Esophagus muscularis mucosa (tissue), 4 donors: ENCODE results near the gene SLC35F5.

Source experiments
- CTCF ChIP-seq, 3 experiments: fragments of 200-600 bp in 2 of 3; fragments of 450-650 bp in 1 of 3; sonication (generic) in 2 of 3; IDR thresholded peaks; one replicate each; pipeline ENCODE4 v1.5.1; 2017 to 2019; ENCODE audit warnings: antibody characterized with exemption in 3 of 3, mild to moderate bottlenecking in 2 of 3, moderate library complexity in 1 of 3
- EP300 ChIP-seq: sonication (generic); formaldehyde crosslinking; IDR thresholded peaks from one replicate; pipeline ENCODE4 v1.6.1; 2017; ENCODE audit warnings: antibody characterized with exemption
- POLR2A ChIP-seq: fragments of 450-650 bp; IDR thresholded peaks from one replicate; pipeline ENCODE4 v1.6.1; 2017; ENCODE audit warnings: antibody characterized with exemption, moderate library complexity, mild to moderate bottlenecking, low read depth
- POLR2AphosphoS5 ChIP-seq, 2 donors: sonication (generic); formaldehyde crosslinking; IDR thresholded peaks; one replicate each; pipeline ENCODE4 v1.6.1; 2017; ENCODE audit warnings: antibody characterized with exemption in 2 of 2

GRCh38 chr2:113765276-113765675 is 8.8 kb upstream of the SLC35F5 start:
- TF ChIP-seq CTCF (IDR thresholded peaks at IDR 0.05) (no peak), POLR2A (no peak), POLR2AphosphoS5 (IDR thresholded peaks at IDR 0.05) (no peak), EP300 (no peak)
